GM23338 (cell line): ENCODE data around the gene PROB1. TPM values are rescaled to one million over a fixed set of nuclear protein-coding genes. Genes with fewer than 3 reads are reported as not detected.

ENCODE experiments used
- ATAC-seq: fragments of 200-7000 bp; cut with Tn5 transposase; 3 replicates; pipeline ENCODE4 v1.9.1; 2020
- DNase-seq: peaks from one replicate; pipeline ENCODE4 v3.0.0-alpha.2; 2015; ENCODE audit warnings: low spot score
- H2AFZ ChIP-seq: fragments of 200-600 bp; sonication (generic); 2 replicates; pipeline ENCODE4 v1.8.0; 2016; ENCODE audit warnings: antibody characterized with exemption, mild to moderate bottlenecking, moderate library complexity
- H3F3A ChIP-seq: fragments of 200-600 bp; sonication (generic); replicated peaks from 2 replicates; pipeline ENCODE4 v1.8.0; 2017; ENCODE audit warnings: antibody characterized with exemption, mixed run types, low read depth
- H3K27ac ChIP-seq: fragments of 200-600 bp; sonication (generic); 2 replicates; pipeline ENCODE4 v1.6.1; 2016; ENCODE audit warnings: low read depth
- H3K27me3 ChIP-seq: fragments of 200-600 bp; sonication (generic); 2 replicates; pipeline ENCODE4 v1.8.0; 2016; ENCODE audit warnings: mild to moderate bottlenecking, mixed run types, moderate library complexity; ENCODE audit not compliant: insufficient read depth
- H3K36me3 ChIP-seq: fragments of 200-600 bp; sonication (generic); 2 replicates; pipeline ENCODE4 v1.8.0; 2016; ENCODE audit warnings: mild to moderate bottlenecking; ENCODE audit not compliant: insufficient read depth
- H3K4me1 ChIP-seq: fragments of 200-600 bp; sonication (generic); 2 replicates; pipeline ENCODE4 v1.8.0; 2016; ENCODE audit warnings: mild to moderate bottlenecking, moderate library complexity; ENCODE audit not compliant: insufficient read depth
- H3K4me2 ChIP-seq: fragments of 200-600 bp; sonication (generic); 2 replicates; pipeline ENCODE4 v1.7.1; 2017; ENCODE audit warnings: mixed run types
- H3K4me3 ChIP-seq: fragments of 200-600 bp; sonication (generic); 2 replicates; pipeline ENCODE4 v1.6.1; 2016; ENCODE audit warnings: mixed run types
- H3K79me2 ChIP-seq: fragments of 200-600 bp; sonication (generic); replicated peaks from 2 replicates; pipeline ENCODE4 v1.8.0; 2017; ENCODE audit warnings: mild to moderate bottlenecking; ENCODE audit not compliant: insufficient read depth
- H3K9me2 ChIP-seq: fragments of 200-600 bp; sonication (generic); 2 replicates; pipeline ENCODE4 v1.8.0; 2017; ENCODE audit not compliant: insufficient read depth
- H4K20me1 ChIP-seq: fragments of 200-600 bp; sonication (generic); replicated peaks from 2 replicates; pipeline ENCODE4 v1.8.0; 2017; ENCODE audit warnings: mild to moderate bottlenecking; ENCODE audit not compliant: insufficient read depth
- H3K27ac Mint-ChIP-seq: 2 replicates; pipeline ENCODE4 v1.8.0; 2020; ENCODE audit warnings: inconsistent platforms, mild to moderate bottlenecking, moderate library complexity, mixed read lengths
- H3K27me3 Mint-ChIP-seq: 3 replicates; pipeline ENCODE4 v1.8.0; 2022; ENCODE audit warnings: low read depth, mild to moderate bottlenecking, moderate library complexity, mixed read lengths, inconsistent platforms; ENCODE audit not compliant: insufficient read depth, poor library complexity
- H3K36me3 Mint-ChIP-seq: 3 replicates; pipeline ENCODE4 v1.8.0; 2021; ENCODE audit warnings: low read depth, mild to moderate bottlenecking, inconsistent platforms, moderate library complexity, mixed read lengths
- H3K4me1 Mint-ChIP-seq: 3 replicates; pipeline ENCODE4 v1.8.0; 2020; ENCODE audit warnings: mild to moderate bottlenecking, inconsistent platforms, mixed read lengths
- H3K4me3 Mint-ChIP-seq: 3 replicates; pipeline ENCODE4 v1.8.0; 2021; ENCODE audit warnings: moderate library complexity, mild to moderate bottlenecking, inconsistent platforms, mixed read lengths
- H3K9me3 Mint-ChIP-seq: 3 replicates; pipeline ENCODE4 v1.8.0; 2020; ENCODE audit warnings: moderate library complexity, mild to moderate bottlenecking, inconsistent platforms, mixed read lengths
- CREB1 ChIP-seq: fragments of 250-450 bp; sonication (Bioruptor Pico); IDR thresholded peaks from 2 replicates; pipeline ENCODE4 v1.5.0; 2020; ENCODE audit warnings: low read depth, mild to moderate bottlenecking, moderate library complexity
- EZH2 ChIP-seq: fragments of 200-600 bp; sonication (generic); IDR thresholded peaks from one replicate; pipeline ENCODE4 v1.8.0; 2017; ENCODE audit warnings: antibody characterized with exemption, mild to moderate bottlenecking, low read depth; ENCODE audit not compliant: unreplicated experiment
- JUNB ChIP-seq: IDR thresholded peaks from one replicate; pipeline ENCODE4 v1.6.1; 2016; ENCODE audit warnings: antibody characterized with exemption; ENCODE audit not compliant: unreplicated experiment
- REST ChIP-seq: IDR thresholded peaks from one replicate; pipeline ENCODE4 v1.6.1; 2018; ENCODE audit warnings: antibody characterized with exemption; ENCODE audit not compliant: unreplicated experiment
- STAT1 ChIP-seq: IDR thresholded peaks from one replicate; pipeline ENCODE4 v1.6.1; 2016; ENCODE audit warnings: antibody characterized with exemption; ENCODE audit not compliant: unreplicated experiment
- ZNF331 ChIP-seq: fragments of 250-450 bp; sonication (Bioruptor Pico); IDR thresholded peaks from 2 replicates; pipeline ENCODE4 v1.5.0; 2020; ENCODE audit warnings: low read depth, mild to moderate bottlenecking, moderate library complexity
- polyA plus RNA-seq: library from polyadenylated mRNA; unstranded; fragments of >200 nt; fragmentation: Nextera tagmentation; extraction: Ambion mirVana; gene quantifications from 2 replicates; pipeline ENCODE4 v1.2.1, GENCODE V29; 2016
- total RNA-seq: library from RNA; depleted of rRNA; stranded (reverse); fragments of >200 nt; shearing (Covaris generic); gene quantifications from 2 replicates; pipeline ENCODE4 v1.2.3, GENCODE V29; 2014
- TF ChIP-seq, protein P1 (sequence below): fragments of 250-450 bp; sonication (Bioruptor Pico); IDR thresholded peaks from 2 replicates; pipeline ENCODE4 v1.5.0; 2020; ENCODE audit warnings: mild to moderate bottlenecking, moderate library complexity
- TF ChIP-seq, protein P2 (sequence below), 2 experiments: fragments of 200-600 bp in 1 of 2; sonication (generic) in 1 of 2; conservative IDR thresholded peaks; 2 replicates each; pipeline versions ENCODE4 v1.5.1 to v1.6.1; 2016 to 2017; ENCODE audit warnings: antibody characterized with exemption in 2 of 2, low read depth in 2 of 2, mild to moderate bottlenecking in 2 of 2, moderate library complexity in 1 of 2
- TF ChIP-seq, protein P3 (sequence below): IDR thresholded peaks from 2 replicates; pipeline ENCODE4 v1.6.1; 2016; ENCODE audit warnings: antibody characterized with exemption

Gene PROB1
- total and polyA plus RNA-seq, 2 experiments from 2014 or later, result 0.73 to 2.7 TPM

- TF ChIP-seq, protein P1, sequence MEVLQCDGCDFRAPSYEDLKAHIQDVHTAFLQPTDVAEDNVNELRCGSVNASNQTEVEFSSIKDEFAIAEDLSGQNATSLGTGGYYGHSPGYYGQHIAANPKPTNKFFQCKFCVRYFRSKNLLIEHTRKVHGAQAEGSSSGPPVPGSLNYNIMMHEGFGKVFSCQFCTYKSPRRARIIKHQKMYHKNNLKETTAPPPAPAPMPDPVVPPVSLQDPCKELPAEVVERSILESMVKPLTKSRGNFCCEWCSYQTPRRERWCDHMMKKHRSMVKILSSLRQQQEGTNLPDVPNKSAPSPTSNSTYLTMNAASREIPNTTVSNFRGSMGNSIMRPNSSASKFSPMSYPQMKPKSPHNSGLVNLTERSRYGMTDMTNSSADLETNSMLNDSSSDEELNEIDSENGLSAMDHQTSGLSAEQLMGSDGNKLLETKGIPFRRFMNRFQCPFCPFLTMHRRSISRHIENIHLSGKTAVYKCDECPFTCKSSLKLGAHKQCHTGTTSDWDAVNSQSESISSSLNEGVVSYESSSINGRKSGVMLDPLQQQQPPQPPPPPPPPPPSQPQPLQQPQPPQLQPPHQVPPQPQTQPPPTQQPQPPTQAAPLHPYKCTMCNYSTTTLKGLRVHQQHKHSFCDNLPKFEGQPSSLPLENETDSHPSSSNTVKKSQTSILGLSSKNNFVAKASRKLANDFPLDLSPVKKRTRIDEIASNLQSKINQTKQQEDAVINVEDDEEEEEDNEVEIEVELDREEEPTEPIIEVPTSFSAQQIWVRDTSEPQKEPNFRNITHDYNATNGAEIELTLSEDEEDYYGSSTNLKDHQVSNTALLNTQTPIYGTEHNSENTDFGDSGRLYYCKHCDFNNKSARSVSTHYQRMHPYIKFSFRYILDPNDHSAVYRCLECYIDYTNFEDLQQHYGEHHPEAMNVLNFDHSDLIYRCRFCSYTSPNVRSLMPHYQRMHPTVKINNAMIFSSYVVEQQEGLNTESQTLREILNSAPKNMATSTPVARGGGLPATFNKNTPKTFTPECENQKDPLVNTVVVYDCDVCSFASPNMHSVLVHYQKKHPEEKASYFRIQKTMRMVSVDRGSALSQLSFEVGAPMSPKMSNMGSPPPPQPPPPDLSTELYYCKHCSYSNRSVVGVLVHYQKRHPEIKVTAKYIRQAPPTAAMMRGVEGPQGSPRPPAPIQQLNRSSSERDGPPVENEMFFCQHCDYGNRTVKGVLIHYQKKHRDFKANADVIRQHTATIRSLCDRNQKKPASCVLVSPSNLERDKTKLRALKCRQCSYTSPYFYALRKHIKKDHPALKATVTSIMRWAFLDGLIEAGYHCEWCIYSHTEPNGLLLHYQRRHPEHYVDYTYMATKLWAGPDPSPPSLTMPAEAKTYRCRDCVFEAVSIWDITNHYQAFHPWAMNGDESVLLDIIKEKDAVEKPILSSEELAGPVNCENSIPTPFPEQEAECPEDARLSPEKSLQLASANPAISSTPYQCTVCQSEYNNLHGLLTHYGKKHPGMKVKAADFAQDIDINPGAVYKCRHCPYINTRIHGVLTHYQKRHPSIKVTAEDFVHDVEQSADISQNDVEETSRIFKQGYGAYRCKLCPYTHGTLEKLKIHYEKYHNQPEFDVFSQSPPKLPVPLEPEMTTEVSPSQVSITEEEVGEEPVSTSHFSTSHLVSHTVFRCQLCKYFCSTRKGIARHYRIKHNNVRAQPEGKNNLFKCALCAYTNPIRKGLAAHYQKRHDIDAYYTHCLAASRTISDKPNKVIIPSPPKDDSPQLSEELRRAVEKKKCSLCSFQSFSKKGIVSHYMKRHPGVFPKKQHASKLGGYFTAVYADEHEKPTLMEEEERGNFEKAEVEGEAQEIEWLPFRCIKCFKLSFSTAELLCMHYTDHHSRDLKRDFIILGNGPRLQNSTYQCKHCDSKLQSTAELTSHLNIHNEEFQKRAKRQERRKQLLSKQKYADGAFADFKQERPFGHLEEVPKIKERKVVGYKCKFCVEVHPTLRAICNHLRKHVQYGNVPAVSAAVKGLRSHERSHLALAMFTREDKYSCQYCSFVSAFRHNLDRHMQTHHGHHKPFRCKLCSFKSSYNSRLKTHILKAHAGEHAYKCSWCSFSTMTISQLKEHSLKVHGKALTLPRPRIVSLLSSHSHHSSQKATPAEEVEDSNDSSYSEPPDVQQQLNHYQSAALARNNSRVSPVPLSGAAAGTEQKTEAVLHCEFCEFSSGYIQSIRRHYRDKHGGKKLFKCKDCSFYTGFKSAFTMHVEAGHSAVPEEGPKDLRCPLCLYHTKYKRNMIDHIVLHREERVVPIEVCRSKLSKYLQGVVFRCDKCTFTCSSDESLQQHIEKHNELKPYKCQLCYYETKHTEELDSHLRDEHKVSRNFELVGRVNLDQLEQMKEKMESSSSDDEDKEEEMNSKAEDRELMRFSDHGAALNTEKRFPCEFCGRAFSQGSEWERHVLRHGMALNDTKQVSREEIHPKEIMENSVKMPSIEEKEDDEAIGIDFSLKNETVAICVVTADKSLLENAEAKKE (CRISPR knock-in tag), result no peak
- no peak for TF ChIP-seq ZNF331 (CRISPR knock-in tag)
Measured at GRCh38 chr5:139414581-139415130, 19.8 kb upstream of the PROB1 start (continued).

DNA sequence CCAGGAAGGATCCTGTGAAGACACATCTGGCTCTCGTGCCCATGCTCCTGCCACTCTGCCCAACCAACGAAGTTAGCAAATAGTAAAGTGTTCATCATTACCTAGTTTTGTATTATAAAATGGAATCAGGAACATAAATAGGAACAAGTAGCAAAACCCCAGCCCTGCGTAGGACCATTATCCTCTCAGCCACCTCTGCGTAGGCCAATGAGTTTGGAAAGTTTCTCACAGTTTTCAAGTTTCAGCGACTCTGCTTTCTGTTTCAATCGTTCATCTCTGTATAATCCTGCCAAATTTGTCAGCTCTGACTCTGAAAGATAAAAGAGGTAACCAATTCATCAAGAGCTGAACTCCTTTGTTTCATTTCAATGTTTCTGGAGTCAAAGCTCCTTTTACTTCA lies 19.1 kb upstream of the PROB1 start:
- ATAC-seq, result no peak
- no peak overlapping the region for H2AFZ ChIP-seq
- no peaks in the 10 kb centered on the region for H3K9me3 Mint-ChIP-seq
- H3K9me2 ChIP-seq, result no peaks in the 10 kb centered on the region
- no peak overlapping the region for H3K27ac ChIP-seq
- no peak for DNase-seq
- no peak overlapping the region for H3K4me2 ChIP-seq
- no peak overlapping the region for H3K27ac Mint-ChIP-seq
- H3K36me3 Mint-ChIP-seq, result peaks cover 10% of the 10 kb centered on the region
- H3K27me3 ChIP-seq, result no peaks in the 10 kb centered on the region
- no peaks in the 10 kb centered on the region for H3K4me1 ChIP-seq
- peaks cover 1% of the 10 kb centered on the region for H3K27me3 Mint-ChIP-seq
- no peak overlapping the region for H3K4me3 ChIP-seq
- no peak overlapping the region for H3K4me3 Mint-ChIP-seq
- 0 out of 2 replicates have a peak, but pooled peaks cover 3% of the 10 kb centered on the region for H3F3A ChIP-seq
- H3K4me1 Mint-ChIP-seq, result peaks cover 4% of the 10 kb centered on the region; the same call in 1 of the 3 replicates
- no peaks in the 10 kb centered on the region for H3K36me3 ChIP-seq
- no peaks in the 10 kb centered on the region for H3K79me2 ChIP-seq
- H4K20me1 ChIP-seq, result no peaks in the 10 kb centered on the region
- TF ChIP-seq JUNB (no peak), STAT1 (no peak), EZH2 (no peak), CREB1 (no peak), REST (no peak), ZNF331 (CRISPR knock-in tag) (no peak)
- TF ChIP-seq, protein P2, sequence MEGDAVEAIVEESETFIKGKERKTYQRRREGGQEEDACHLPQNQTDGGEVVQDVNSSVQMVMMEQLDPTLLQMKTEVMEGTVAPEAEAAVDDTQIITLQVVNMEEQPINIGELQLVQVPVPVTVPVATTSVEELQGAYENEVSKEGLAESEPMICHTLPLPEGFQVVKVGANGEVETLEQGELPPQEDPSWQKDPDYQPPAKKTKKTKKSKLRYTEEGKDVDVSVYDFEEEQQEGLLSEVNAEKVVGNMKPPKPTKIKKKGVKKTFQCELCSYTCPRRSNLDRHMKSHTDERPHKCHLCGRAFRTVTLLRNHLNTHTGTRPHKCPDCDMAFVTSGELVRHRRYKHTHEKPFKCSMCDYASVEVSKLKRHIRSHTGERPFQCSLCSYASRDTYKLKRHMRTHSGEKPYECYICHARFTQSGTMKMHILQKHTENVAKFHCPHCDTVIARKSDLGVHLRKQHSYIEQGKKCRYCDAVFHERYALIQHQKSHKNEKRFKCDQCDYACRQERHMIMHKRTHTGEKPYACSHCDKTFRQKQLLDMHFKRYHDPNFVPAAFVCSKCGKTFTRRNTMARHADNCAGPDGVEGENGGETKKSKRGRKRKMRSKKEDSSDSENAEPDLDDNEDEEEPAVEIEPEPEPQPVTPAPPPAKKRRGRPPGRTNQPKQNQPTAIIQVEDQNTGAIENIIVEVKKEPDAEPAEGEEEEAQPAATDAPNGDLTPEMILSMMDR (conservative IDR thresholded peaks at IDR 0.05; ENCODE audit: low read depth in 2 of 2), result no peak
- TF ChIP-seq, protein P3, sequence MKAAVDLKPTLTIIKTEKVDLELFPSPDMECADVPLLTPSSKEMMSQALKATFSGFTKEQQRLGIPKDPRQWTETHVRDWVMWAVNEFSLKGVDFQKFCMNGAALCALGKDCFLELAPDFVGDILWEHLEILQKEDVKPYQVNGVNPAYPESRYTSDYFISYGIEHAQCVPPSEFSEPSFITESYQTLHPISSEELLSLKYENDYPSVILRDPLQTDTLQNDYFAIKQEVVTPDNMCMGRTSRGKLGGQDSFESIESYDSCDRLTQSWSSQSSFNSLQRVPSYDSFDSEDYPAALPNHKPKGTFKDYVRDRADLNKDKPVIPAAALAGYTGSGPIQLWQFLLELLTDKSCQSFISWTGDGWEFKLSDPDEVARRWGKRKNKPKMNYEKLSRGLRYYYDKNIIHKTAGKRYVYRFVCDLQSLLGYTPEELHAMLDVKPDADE, result no peak
